CD14-positive monocyte (primary cell): ENCODE results near the gene JOSD2. TPM values are rescaled to one million over a fixed set of nuclear protein-coding genes. Genes with fewer than 3 reads are reported as not detected.

Source experiments
- DNase-seq, 3 donors: peaks; one replicate each; pipeline ENCODE4 v3.0.0-alpha.2; 2011 to 2022
- H2AFZ ChIP-seq: 2 replicates; pipeline ENCODE4 v1.6.0; 2012; ENCODE audit warnings: mild to moderate bottlenecking, low read depth, low read length, inconsistent platforms; ENCODE audit not compliant: insufficient read depth, poor library complexity, severe bottlenecking
- H3K27ac ChIP-seq, 2 donors: 1 replicate in 1 of 2; 2 replicates in 1 of 2; pipeline ENCODE4 v1.5.1; 2012 to 2013; ENCODE audit warnings: low read length in 2 of 2, control low read depth in 1 of 2, inconsistent platforms in 1 of 2, low read depth in 1 of 2, mild to moderate bottlenecking in 1 of 2
- H3K27me3 ChIP-seq, 2 donors: one replicate each; pipeline versions ENCODE4 v1.6.0 to v1.6.1; 2011 to 2013; ENCODE audit warnings: low read length in 2 of 2; ENCODE audit not compliant: control insufficient read depth in 2 of 2, insufficient read depth in 2 of 2
- H3K36me3 ChIP-seq, 2 donors: replicated peaks in 1 of 2; 1 replicate in 1 of 2; 2 replicates in 1 of 2; pipeline versions ENCODE4 v1.5.1 to v1.6.1; 2012 to 2013; ENCODE audit warnings: low read length in 2 of 2, control low read depth in 1 of 2, inconsistent platforms in 1 of 2, mild to moderate bottlenecking in 1 of 2; ENCODE audit not compliant: insufficient read depth in 2 of 2, control insufficient read depth in 1 of 2
- H3K4me1 ChIP-seq, 2 donors: 1 replicate in 1 of 2; 2 replicates in 1 of 2; pipeline versions ENCODE4 v1.5.1 to v1.6.1; 2012 to 2013; ENCODE audit warnings: low read length in 2 of 2, control low read depth in 1 of 2, inconsistent platforms in 1 of 2, mild to moderate bottlenecking in 1 of 2, moderate library complexity in 1 of 2; ENCODE audit not compliant: insufficient read depth in 2 of 2, control insufficient read depth in 1 of 2
- H3K4me2 ChIP-seq: replicated peaks from 2 replicates; pipeline ENCODE3; 2012; ENCODE audit warnings: low read length, moderate library complexity, mild to moderate bottlenecking; ENCODE audit not compliant: poor library complexity, severe bottlenecking; ENCODE audit errors: extremely low read depth
- H3K4me3 ChIP-seq, 3 experiments: fragments of 200-600 bp in 1 of 3; sonication (generic) in 1 of 3; replicated peaks in 1 of 3; 1 replicate in 2 of 3; 2 replicates in 1 of 3; pipeline ENCODE4 v1.5.1; 2011 to 2013; ENCODE audit warnings: low read length in 3 of 3, mild to moderate bottlenecking in 3 of 3, control low read depth in 2 of 3, low read depth in 2 of 3, inconsistent platforms in 1 of 3, moderate library complexity in 1 of 3
- H3K79me2 ChIP-seq: 2 replicates; pipeline ENCODE4 v1.6.0; 2012; ENCODE audit warnings: mild to moderate bottlenecking, control low read depth, inconsistent platforms, low read length, moderate library complexity; ENCODE audit not compliant: insufficient read depth
- H3K9ac ChIP-seq: 2 replicates; pipeline ENCODE4 v1.6.0; 2017; ENCODE audit warnings: low read length, mild to moderate bottlenecking; ENCODE audit not compliant: insufficient read depth, poor library complexity, severe bottlenecking
- H3K9me3 ChIP-seq, 2 donors: replicated peaks in 1 of 2; 1 replicate in 1 of 2; 2 replicates in 1 of 2; pipeline versions ENCODE4 v1.5.1 to v1.6.1; 2012 to 2013; ENCODE audit warnings: low read length in 2 of 2, control low read depth in 1 of 2; ENCODE audit not compliant: control insufficient read depth in 1 of 2, insufficient read depth in 1 of 2
- H4K20me1 ChIP-seq: 2 replicates; pipeline ENCODE4 v1.6.0; 2012; ENCODE audit warnings: mild to moderate bottlenecking, low read length, control low read depth, moderate library complexity; ENCODE audit not compliant: insufficient read depth
- H3K27ac Mint-ChIP-seq, 7 donors: one replicate each; pipeline ENCODE4 v1.8.0; 2020; ENCODE audit warnings: mild to moderate bottlenecking in 7 of 7, mixed read lengths in 7 of 7, moderate library complexity in 6 of 7, inconsistent platforms in 2 of 7
- H3K27me3 Mint-ChIP-seq, 3 donors: one replicate each; pipeline ENCODE4 v1.8.0; 2021 to 2022; ENCODE audit warnings: low read depth in 3 of 3, mild to moderate bottlenecking in 3 of 3, mixed read lengths in 3 of 3, moderate library complexity in 3 of 3, inconsistent platforms in 1 of 3
- H3K36me3 Mint-ChIP-seq, 2 donors: one replicate each; pipeline ENCODE4 v1.8.0; 2020; ENCODE audit warnings: mixed read lengths in 2 of 2, inconsistent platforms in 1 of 2, mild to moderate bottlenecking in 1 of 2
- H3K4me1 Mint-ChIP-seq: one replicate; pipeline ENCODE4 v1.8.0; 2020; ENCODE audit warnings: mild to moderate bottlenecking, mixed read lengths
- H3K4me3 Mint-ChIP-seq, 2 donors: one replicate each; pipeline ENCODE4 v1.8.0; 2020; ENCODE audit warnings: mild to moderate bottlenecking in 2 of 2, mixed read lengths in 2 of 2, moderate library complexity in 1 of 2
- H3K9me3 Mint-ChIP-seq, 7 donors: one replicate each; pipeline ENCODE4 v1.8.0; 2020 to 2022; ENCODE audit warnings: mixed read lengths in 7 of 7, mild to moderate bottlenecking in 6 of 7, moderate library complexity in 6 of 7, inconsistent platforms in 2 of 7
- WGBS: methylation state at CpG from one replicate; pipeline ENCODE4 v1.1.5; 2013; ENCODE audit warnings: missing lambda C conversion rate; ENCODE audit not compliant: insufficient coverage; 5-methylcytosine and 5-hydroxymethylcytosine counted together
- intact Hi-C, 2 donors: fragments of 100-400 bp; cut with micrococcal nuclease; formaldehyde crosslinking; loops; one replicate each; pipeline versions ENCODE4 v1.15.0 to v1.15.1; 2023
- polyA plus RNA-seq, 3 donors: library from polyadenylated mRNA; depleted of rRNA in 1 of 3; unstranded in 2 of 3; stranded (reverse) in 1 of 3; fragments of 300-500 nt in 2 of 3; fragments of >200 nt in 1 of 3; fragmentation: Illumina TruSeq in 2 of 3; gene quantifications; 1 replicate in 2 of 3; 2 replicates in 1 of 3; pipeline ENCODE4 v1.2.3, GENCODE V29; 2012 to 2021
- TF ChIP-seq, protein P1 (sequence below): fragments of 200-600 bp; IDR thresholded peaks from one replicate; pipeline ENCODE4 v1.8.0; 2022; ENCODE audit warnings: antibody characterized with exemption, mild to moderate bottlenecking

The JOSD2 gene
- polyA plus RNA-seq, 3 donors: 33.0 to 43.0 (median 37.2) TPM

DNA sequence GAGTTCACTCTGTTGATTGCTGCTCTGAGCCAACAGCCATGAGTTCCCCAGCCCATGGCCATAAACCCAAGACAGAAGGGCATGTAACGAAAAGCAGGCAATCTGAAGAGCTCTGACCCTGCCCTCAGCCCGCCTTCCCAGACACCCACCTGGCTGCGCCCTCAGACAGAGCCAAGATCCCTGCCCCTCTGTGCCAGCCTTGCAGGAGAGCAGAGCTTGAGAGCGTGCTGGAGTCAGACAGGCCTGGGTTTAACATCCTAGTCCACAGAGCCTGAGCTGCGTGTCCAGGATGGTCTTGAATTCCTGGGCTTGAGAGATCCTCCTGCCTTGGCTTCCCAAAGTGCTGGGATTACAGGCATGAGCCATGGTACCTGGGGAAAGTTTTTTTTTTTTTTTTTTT, 53.7 kb downstream of the JOSD2 start:
- no peak overlapping the region for H3K27ac Mint-ChIP-seq
- Histone ChIP-seq H3K9me3 (no peaks in the 10 kb centered on the region), H3K4me3 (no peak overlapping the region), H4K20me1 (no peaks in the 10 kb centered on the region), H3K4me1 (no peaks in the 10 kb centered on the region), H3K27me3 (peaks cover 0 to 7% of the 10 kb centered on the region in 2 donors), H3K79me2 (no peaks in the 10 kb centered on the region), H3K9ac (no peak overlapping the region), H3K36me3 (no peaks in the 10 kb centered on the region), H2AFZ (no peak overlapping the region), H3K4me2 (no peak overlapping the region), H3K27ac (no peak overlapping the region)
- H3K4me1 Mint-ChIP-seq: peaks cover 5% of the 10 kb centered on the region
- TF ChIP-seq, protein P1, sequence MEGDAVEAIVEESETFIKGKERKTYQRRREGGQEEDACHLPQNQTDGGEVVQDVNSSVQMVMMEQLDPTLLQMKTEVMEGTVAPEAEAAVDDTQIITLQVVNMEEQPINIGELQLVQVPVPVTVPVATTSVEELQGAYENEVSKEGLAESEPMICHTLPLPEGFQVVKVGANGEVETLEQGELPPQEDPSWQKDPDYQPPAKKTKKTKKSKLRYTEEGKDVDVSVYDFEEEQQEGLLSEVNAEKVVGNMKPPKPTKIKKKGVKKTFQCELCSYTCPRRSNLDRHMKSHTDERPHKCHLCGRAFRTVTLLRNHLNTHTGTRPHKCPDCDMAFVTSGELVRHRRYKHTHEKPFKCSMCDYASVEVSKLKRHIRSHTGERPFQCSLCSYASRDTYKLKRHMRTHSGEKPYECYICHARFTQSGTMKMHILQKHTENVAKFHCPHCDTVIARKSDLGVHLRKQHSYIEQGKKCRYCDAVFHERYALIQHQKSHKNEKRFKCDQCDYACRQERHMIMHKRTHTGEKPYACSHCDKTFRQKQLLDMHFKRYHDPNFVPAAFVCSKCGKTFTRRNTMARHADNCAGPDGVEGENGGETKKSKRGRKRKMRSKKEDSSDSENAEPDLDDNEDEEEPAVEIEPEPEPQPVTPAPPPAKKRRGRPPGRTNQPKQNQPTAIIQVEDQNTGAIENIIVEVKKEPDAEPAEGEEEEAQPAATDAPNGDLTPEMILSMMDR: no peak
- 89% methylated on average over 5 of the region's 5 CpGs for WGBS
- H3K4me3 Mint-ChIP-seq: no peak overlapping the region
- intact Hi-C loops: no loop called here
- no peak for DNase-seq
- peaks cover 20 to 47% (median 24%) of the 10 kb centered on the region in 3 donors for H3K27me3 Mint-ChIP-seq
- H3K9me3 Mint-ChIP-seq: peaks cover 0 to 4% (median 0%) of the 10 kb centered on the region in 7 donors
- no peaks in the 10 kb centered on the region for H3K36me3 Mint-ChIP-seq

Other genes with a start within 250 kb of the JOSD2 start
- gene KCNC3, start 181.8 kb downstream of the JOSD2 start, polyA plus RNA-seq: 10 to 100 TPM in 1 of 3 donors, under 1 TPM in 1, not detected in 1; 0.04 to 23.6 TPM
- 1 to 10 TPM in 1 of 3 donors, under 1 TPM in 2; 0.27 to 1.3 (median 0.52) TPM for gene NAPSA, start 145.6 kb downstream of the JOSD2 start, polyA plus RNA-seq
- gene NR1H2, start 134.7 kb downstream of the JOSD2 start, polyA plus RNA-seq: 100 to 1,000 TPM in 1 of 3 donors, 10 to 100 TPM in 2; 77.1 to 111 (median 78.9) TPM
- gene POLD1, start 126.8 kb downstream of the JOSD2 start, polyA plus RNA-seq: 10 to 100 TPM in 2 of 3 donors, 1 to 10 TPM in 1; 9.3 to 22.4 (median 15.6) TPM
- 1 to 10 TPM in 1 of 3 donors, under 1 TPM in 2; 0.16 to 2.3 (median 0.34) TPM for gene SPIB, start 92.3 kb downstream of the JOSD2 start, polyA plus RNA-seq
- gene MYBPC2, start 78.3 kb downstream of the JOSD2 start, polyA plus RNA-seq: not detected
- gene EMC10, start 34.7 kb downstream of the JOSD2 start, polyA plus RNA-seq: 10 to 100 TPM in 1 of 3 donors, 1 to 10 TPM in 2; 8.5 to 50.4 (median 9.3) TPM
- gene GARIN5A, start 34.3 kb downstream of the JOSD2 start, polyA plus RNA-seq: under 1 TPM in 1 of 3 donors, not detected in 2; 0.41 TPM
- gene ASPDH, start 2.7 kb upstream of the JOSD2 start, polyA plus RNA-seq: not detected
- not detected for gene LRRC4B, start 57.2 kb upstream of the JOSD2 start, polyA plus RNA-seq
- gene SYT3, start 128.7 kb upstream of the JOSD2 start, polyA plus RNA-seq: not detected
- not detected for gene C19orf81, start 138.3 kb upstream of the JOSD2 start, polyA plus RNA-seq
- not detected for gene SHANK1, start 208.6 kb upstream of the JOSD2 start, polyA plus RNA-seq
- gene CLEC11A, start 212.2 kb upstream of the JOSD2 start, polyA plus RNA-seq: 10 to 100 TPM in 2 of 3 donors, 1 to 10 TPM in 1; 8.2 to 49.1 (median 12.4) TPM